Sigmoid colon (tissue), 7 donors: ENCODE measurements around the gene DNAJC10. TPM values are rescaled to one million over a fixed set of nuclear protein-coding genes. Genes with fewer than 3 reads are reported as not detected.

Source experiments
- DNase-seq: peaks from one replicate; pipeline ENCODE4 v3.0.0-alpha.2; 2019
- H3K27ac ChIP-seq, 4 donors: fragments of 200-600 bp; sonication (generic); one replicate each; pipeline ENCODE4 v1.5.1; 2016 to 2019; ENCODE audit warnings: mild to moderate bottlenecking in 1 of 4
- H3K27me3 ChIP-seq, 3 donors: fragments of 200-600 bp; sonication (generic); one replicate each; pipeline ENCODE4 v1.5.1; 2019; ENCODE audit warnings: mild to moderate bottlenecking in 1 of 3
- H3K36me3 ChIP-seq, 4 donors: fragments of 200-600 bp; sonication (generic); one replicate each; pipeline ENCODE4 v1.5.1; 2016 to 2019
- H3K4me1 ChIP-seq, 4 donors: fragments of 200-600 bp; sonication (generic); one replicate each; pipeline ENCODE4 v1.5.1; 2017 to 2019
- H3K4me3 ChIP-seq, 4 donors: fragments of 200-600 bp; sonication (generic); one replicate each; pipeline ENCODE4 v1.5.1; 2017 to 2019; ENCODE audit warnings: mild to moderate bottlenecking in 2 of 4, moderate library complexity in 1 of 4
- H3K9me3 ChIP-seq, 4 donors: fragments of 200-600 bp in 3 of 4; sonication (generic) in 3 of 4; one replicate each; pipeline versions ENCODE4 v1.5.1 to v1.6.1; 2013 to 2019
- CTCF ChIP-seq, 4 experiments: fragments of 450-650 bp in 3 of 4; fragments of 200-600 bp in 1 of 4; IDR thresholded peaks; one replicate each; pipeline ENCODE4 v1.5.1; 2016 to 2019; ENCODE audit warnings: antibody characterized with exemption in 4 of 4, mild to moderate bottlenecking in 3 of 4, moderate library complexity in 2 of 4
- EP300 ChIP-seq, 4 donors: sonication (generic); formaldehyde crosslinking; IDR thresholded peaks; one replicate each; pipeline ENCODE4 v1.6.1; 2017; ENCODE audit warnings: antibody characterized with exemption in 4 of 4
- POLR2A ChIP-seq, 2 donors: fragments of 450-650 bp; IDR thresholded peaks; one replicate each; pipeline ENCODE4 v1.6.1; 2016; ENCODE audit warnings: antibody characterized with exemption in 2 of 2, mild to moderate bottlenecking in 2 of 2, moderate library complexity in 2 of 2
- POLR2AphosphoS5 ChIP-seq, 4 donors: sonication (generic); formaldehyde crosslinking; IDR thresholded peaks; one replicate each; pipeline ENCODE4 v1.6.1; 2017; ENCODE audit warnings: antibody characterized with exemption in 4 of 4
- WGBS, 2 donors: extraction: QIAGEN DNeasy Blood & Tissue Kit; methylation state at CpG; one replicate each; pipeline ENCODE4 v1.1.7; 2013; 5-methylcytosine and 5-hydroxymethylcytosine counted together
- intact Hi-C: fragments of 100-400 bp; cut with DNase I; formaldehyde crosslinking; loops from one replicate; pipeline ENCODE4 v1.15.1; 2023
- polyA plus RNA-seq, 3 donors: library from polyadenylated mRNA; stranded (reverse); fragments of 200-250 nt; gene quantifications; one replicate each; pipeline ENCODE4 v1.2.3, GENCODE V29; 2013
- total RNA-seq, 4 donors: library from RNA; depleted of rRNA; stranded (reverse); fragments of >200 nt; gene quantifications; one replicate each; pipeline ENCODE4 v1.1.0, GENCODE V29; 2016
- donor health status: healthy with polysubstance abuse.
- donor health status: Bipolar disorder and iron deficiency.
- donor health status: healthy.

Gene DNAJC10
- 10 to 100 TPM; 44.3 to 50.1 (median 47.8) TPM for total RNA-seq
- polyA plus RNA-seq = 10 to 100 TPM in 2 of 3 donors, 1 to 10 TPM in 1; 9.0 to 25.1 (median 12.5) TPM

- TF ChIP-seq POLR2A (IDR thresholded peaks at IDR 0.05) (peak in 1 of 2 donors; percentile 35), EP300 (IDR thresholded peaks at IDR 0.05) (no peak), POLR2AphosphoS5 (IDR thresholded peaks at IDR 0.05) (peak; percentile 38 to 85 (median 82))
- Histone ChIP-seq H3K27ac (peak within 1 kb of the TSS; percentile 84 to 88 (median 88)), H3K36me3 (peaks cover 0 to 13% (median 2%) of the 10 kb centered on the region in 4 donors), H3K27me3 (no peaks in the 10 kb centered on the region), H3K9me3 (no peaks in the 10 kb centered on the region), H3K4me1 (peaks cover 0 to 16% (median 10%) of the 10 kb centered on the region in 4 donors), H3K4me3 (peak within 1 kb of the TSS; percentile 78 to 90 (median 88))
- DNase-seq = peak; percentile 90
- WGBS, 2 donors = 0% methylated on average over 69 of the region's 69 CpGs
- intact Hi-C loops = loop anchor here (5.0 kb wide), 2 partner anchors 261 to 406 kb away; partner anchors contain the start of gene NUP35
Measured at GRCh38 chr2:182715892-182716649, at the start of gene DNAJC10. Gene DNAJC10, plus strand, starts transcription at chr2:182716257. Its CDS starts 1,830 bp downstream, at chr2:182718087.

GRCh38 chr2:182666674-182667314 is 49.3 kb upstream of the DNAJC10 start:
- TF ChIP-seq POLR2A (IDR thresholded peaks at IDR 0.05) (no peak), CTCF (IDR thresholded peaks at IDR 0.05) (no peak), POLR2AphosphoS5 (IDR thresholded peaks at IDR 0.05) (no peak), EP300 (IDR thresholded peaks at IDR 0.05) (no peak)
- Histone ChIP-seq H3K27me3 (no peaks in the 10 kb centered on the region), H3K9me3 (no peaks in the 10 kb centered on the region), H3K27ac (no peak overlapping the region), H3K36me3 (no peaks in the 10 kb centered on the region), H3K4me3 (no peak overlapping the region), H3K4me1 (peaks cover 0 to 7% (median 0%) of the 10 kb centered on the region in 4 donors)
- intact Hi-C loops = no loop called here
- WGBS, 2 donors = 79 to 80% methylated on average over 1 of the region's 1 CpG
- no peak for DNase-seq

GRCh38 chr2:182667315-182667695 is 48.8 kb upstream of the DNAJC10 start:
- Histone ChIP-seq H3K27me3 (no peaks in the 10 kb centered on the region), H3K36me3 (no peaks in the 10 kb centered on the region), H3K9me3 (no peaks in the 10 kb centered on the region), H3K4me1 (peaks cover 0 to 8% (median 0%) of the 10 kb centered on the region in 4 donors), H3K27ac (no peak overlapping the region), H3K4me3 (no peak overlapping the region)
- intact Hi-C loops = no loop called here
- 62 to 69% methylated on average over 1 of the region's 1 CpG for WGBS, 2 donors
- DNase-seq = no peak
- no peak for TF ChIP-seq POLR2A (IDR thresholded peaks at IDR 0.05)
- TF ChIP-seq CTCF (IDR thresholded peaks at IDR 0.05) = no peak
- TF ChIP-seq POLR2AphosphoS5 (IDR thresholded peaks at IDR 0.05) = no peak
- TF ChIP-seq EP300 (IDR thresholded peaks at IDR 0.05) = no peak

- Histone ChIP-seq H3K27ac (no peak overlapping the region), H3K36me3 (no peaks in the 10 kb centered on the region), H3K9me3 (no peaks in the 10 kb centered on the region), H3K4me3 (no peak overlapping the region), H3K4me1 (peaks cover 0 to 12% (median 0%) of the 10 kb centered on the region in 4 donors), H3K27me3 (no peaks in the 10 kb centered on the region)
- intact Hi-C loops = no loop called here
- DNase-seq = no peak
- TF ChIP-seq POLR2A (IDR thresholded peaks at IDR 0.05) (no peak), CTCF (IDR thresholded peaks at IDR 0.05) (no peak), EP300 (IDR thresholded peaks at IDR 0.05) (no peak), POLR2AphosphoS5 (IDR thresholded peaks at IDR 0.05) (no peak)
- 55 to 73% methylated on average over 6 of the region's 6 CpGs for whole genome bisulfite sequencing, 2 donors
Measured at GRCh38 chr2:182668671-182669070, 47.4 kb upstream of the DNAJC10 start.
